Type B pancreatic cell (in vitro differentiated cells): ENCODE measurements around the gene LPCAT1. TPM values are rescaled to one million over a fixed set of nuclear protein-coding genes. Genes with fewer than 3 reads are reported as not detected.

ENCODE experiments used
- DNase-seq: peaks from one replicate; pipeline ENCODE4 v3.0.0; 2021; ENCODE audit warnings: mixed read lengths; ENCODE audit not compliant: unreplicated experiment; ENCODE audit errors: extremely low spot score
- H3K27ac Mint-ChIP-seq: 2 replicates; pipeline ENCODE4 v1.8.0; 2021; ENCODE audit warnings: mild to moderate bottlenecking, mixed read lengths
- H3K27me3 Mint-ChIP-seq: 2 replicates; pipeline ENCODE4 v1.8.0; 2021; ENCODE audit warnings: mixed read lengths
- H3K36me3 Mint-ChIP-seq: 2 replicates; pipeline ENCODE4 v1.8.0; 2021; ENCODE audit warnings: mixed read lengths
- H3K4me1 Mint-ChIP-seq: one replicate; pipeline ENCODE4 v1.8.0; 2021; ENCODE audit warnings: mixed read lengths; ENCODE audit not compliant: unreplicated experiment
- H3K4me3 Mint-ChIP-seq: 2 replicates; pipeline ENCODE4 v1.8.0; 2021; ENCODE audit warnings: mild to moderate bottlenecking, mixed read lengths
- H3K9me3 Mint-ChIP-seq: 2 replicates; pipeline ENCODE4 v1.8.0; 2021; ENCODE audit warnings: mixed read lengths
- CTCF ChIP-seq: fragments of 200-600 bp; sonication (generic); conservative IDR thresholded peaks from 2 replicates; pipeline ENCODE4 v1.5.0; 2021; ENCODE audit warnings: antibody characterized with exemption, mild to moderate bottlenecking
- total RNA-seq: library from RNA; stranded (reverse); gene quantifications from 2 replicates; pipeline ENCODE4 v1.2.1, GENCODE V29; 2021; ENCODE audit warnings: low replicate concordance

Gene LPCAT1
- total RNA-seq, 1 donor from 2014 or later = 91.6 TPM

GRCh38 chr5:1470762-1471211, 53.0 kb downstream of the LPCAT1 start:
- peaks cover 5% of the 10 kb centered on the region for H3K4me1 Mint-ChIP-seq
- no peak overlapping the region for H3K4me3 Mint-ChIP-seq
- TF ChIP-seq CTCF = no peak
- H3K9me3 Mint-ChIP-seq = no peaks in the 10 kb centered on the region
- no peak overlapping the region for H3K27ac Mint-ChIP-seq
- H3K27me3 Mint-ChIP-seq = no peaks in the 10 kb centered on the region
- peaks cover 10% of the 10 kb centered on the region for H3K36me3 Mint-ChIP-seq
- no peak for DNase-seq

- no peak overlapping the region for H3K4me3 Mint-ChIP-seq
- DNase-seq = no peak
- H3K36me3 Mint-ChIP-seq = peaks cover 19% of the 10 kb centered on the region
- no peak overlapping the region for H3K27ac Mint-ChIP-seq
- H3K27me3 Mint-ChIP-seq = no peaks in the 10 kb centered on the region
- no peaks in the 10 kb centered on the region for H3K9me3 Mint-ChIP-seq
- peak; percentile 11 for TF ChIP-seq CTCF
- peaks cover 5% of the 10 kb centered on the region for H3K4me1 Mint-ChIP-seq
Measured at GRCh38 chr5:1468629-1469527, 54.9 kb downstream of the LPCAT1 start.

GRCh38 chr5:1468247-1468612, 55.5 kb downstream of the LPCAT1 start:
- H3K4me3 Mint-ChIP-seq = no peak overlapping the region
- peak; percentile 77 for TF ChIP-seq CTCF
- H3K27ac Mint-ChIP-seq = no peak overlapping the region
- no peaks in the 10 kb centered on the region for H3K27me3 Mint-ChIP-seq
- H3K36me3 Mint-ChIP-seq = peaks cover 19% of the 10 kb centered on the region
- peaks cover 5% of the 10 kb centered on the region for H3K4me1 Mint-ChIP-seq
- H3K9me3 Mint-ChIP-seq = no peaks in the 10 kb centered on the region
- DNase-seq = no peak

- Mint-ChIP-seq H3K9me3 (no peaks in the 10 kb centered on the region), H3K4me1 (peaks cover 7% of the 10 kb centered on the region), H3K27me3 (no peaks in the 10 kb centered on the region), H3K4me3 (no peak overlapping the region), H3K27ac (no peak overlapping the region), H3K36me3 (peaks cover 21% of the 10 kb centered on the region)
- TF ChIP-seq CTCF = no peak
- no peak for DNase-seq
Measured at GRCh38 chr5:1467341-1468246, 56.2 kb downstream of the LPCAT1 start.

GRCh38 chr5:1466631-1467265, 57.0 kb downstream of the LPCAT1 start:
- no peak overlapping the region for H3K4me3 Mint-ChIP-seq
- TF ChIP-seq CTCF = no peak
- peaks cover 23% of the 10 kb centered on the region for H3K36me3 Mint-ChIP-seq
- peaks cover 10% of the 10 kb centered on the region for H3K4me1 Mint-ChIP-seq
- H3K27me3 Mint-ChIP-seq = no peaks in the 10 kb centered on the region
- DNase-seq = no peak
- H3K27ac Mint-ChIP-seq = no peak overlapping the region
- no peaks in the 10 kb centered on the region for H3K9me3 Mint-ChIP-seq
